IPS-18a (cell line): ENCODE measurements around the gene FAM216B.

Experiments used
- H3K27ac ChIP-seq: one replicate; pipeline ENCODE4 v1.5.1; 2013; ENCODE audit warnings: low read length
- H3K27me3 ChIP-seq: one replicate; pipeline ENCODE4 v1.6.1; 2013; ENCODE audit warnings: mild to moderate bottlenecking, low read length; ENCODE audit not compliant: control insufficient read depth, insufficient read depth
- H3K36me3 ChIP-seq: one replicate; pipeline ENCODE4 v1.6.1; 2013; ENCODE audit warnings: low read depth, low read length; ENCODE audit not compliant: control insufficient read depth
- H3K4me1 ChIP-seq: one replicate; pipeline ENCODE4 v1.6.1; 2013; ENCODE audit warnings: low read depth, low read length; ENCODE audit not compliant: control insufficient read depth
- H3K4me3 ChIP-seq: one replicate; pipeline ENCODE4 v1.5.1; 2013; ENCODE audit warnings: low read length
- H3K9ac ChIP-seq: one replicate; pipeline ENCODE4 v1.6.1; 2013; ENCODE audit warnings: mild to moderate bottlenecking, low read length, moderate library complexity
- H3K9me3 ChIP-seq: one replicate; pipeline ENCODE4 v1.6.1; 2013; ENCODE audit warnings: low read depth, low read length; ENCODE audit not compliant: control insufficient read depth

The FAM216B gene

DNA sequence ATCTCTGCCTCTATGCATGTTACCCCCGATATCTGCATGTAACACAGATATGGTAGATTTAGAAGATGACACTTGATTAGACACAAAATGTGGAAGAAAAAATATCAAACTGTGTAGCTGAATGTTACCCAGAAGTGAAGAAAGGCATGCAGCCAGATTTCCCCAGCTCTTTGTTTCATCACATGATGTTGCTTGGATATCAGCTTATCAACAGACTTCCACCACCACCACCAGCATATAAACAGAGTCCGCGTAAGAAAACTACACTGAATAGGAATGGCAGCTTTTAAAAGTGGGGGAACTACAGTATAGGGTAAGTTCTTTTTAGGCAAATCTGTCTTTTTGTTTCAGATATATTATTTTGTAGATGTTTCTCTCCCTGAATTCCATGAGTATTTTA is at the start of gene FAM216B:
Gene FAM216B (plus strand): TSS at position 233 of the 400 bp plus-strand sequence. CDS start 2,484 bp downstream, outside the sequence.
- H3K27me3 ChIP-seq = no peaks in the 10 kb centered on the region
- H3K36me3 ChIP-seq = no peaks in the 10 kb centered on the region
- no peaks in the 10 kb centered on the region for H3K9me3 ChIP-seq
- H3K27ac ChIP-seq = no peak within 1 kb of the TSS
- H3K4me1 ChIP-seq = no peaks in the 10 kb centered on the region
- H3K4me3 ChIP-seq = no peak within 1 kb of the TSS
- no peak within 1 kb of the TSS for H3K9ac ChIP-seq

DNA sequence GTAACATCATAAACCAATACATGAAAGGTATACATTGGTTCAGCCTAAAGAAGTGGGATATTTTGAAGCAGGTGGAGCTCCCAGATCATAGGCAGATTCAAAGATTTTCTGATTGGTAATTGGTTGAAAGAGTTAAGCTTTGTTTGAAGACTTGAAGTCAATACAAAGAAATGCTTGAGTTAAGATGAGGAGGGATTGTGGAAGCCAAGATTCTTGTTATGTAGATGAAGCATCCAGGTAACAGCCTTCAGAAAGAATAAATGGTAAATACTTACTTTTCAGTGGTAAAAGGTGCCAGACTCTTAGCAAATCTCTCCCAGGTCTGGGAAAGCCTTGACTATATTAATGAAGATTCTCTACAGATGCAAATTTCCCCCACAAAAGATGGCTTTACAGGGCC is 49.3 kb upstream of the FAM216B start:
- Histone ChIP-seq H3K27ac (no peak overlapping the region), H3K4me3 (no peak overlapping the region), H3K9me3 (no peaks in the 10 kb centered on the region), H3K27me3 (no peaks in the 10 kb centered on the region), H3K9ac (no peak overlapping the region), H3K36me3 (no peaks in the 10 kb centered on the region), H3K4me1 (peaks cover 20% of the 10 kb centered on the region)

DNA sequence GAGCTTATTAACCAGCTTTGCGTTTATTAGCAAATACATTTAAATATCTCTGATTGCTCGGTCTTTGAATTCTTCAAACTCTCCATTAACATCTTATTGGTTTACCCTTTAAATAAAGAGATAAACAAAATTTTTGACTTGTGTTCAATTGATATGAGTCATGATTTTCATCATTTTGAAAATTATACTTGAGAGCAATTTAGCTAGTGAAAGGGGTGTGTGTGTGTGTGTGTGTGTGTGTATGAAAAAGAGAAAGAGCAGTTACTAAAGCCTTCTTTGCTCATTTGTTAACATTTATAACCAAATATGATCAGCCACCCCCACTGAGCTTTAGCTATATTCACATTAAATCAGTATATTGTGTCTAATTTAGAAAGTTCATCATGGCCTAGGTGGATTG is 48.3 kb upstream of the FAM216B start:
- H3K9ac ChIP-seq = no peak overlapping the region
- no peaks in the 10 kb centered on the region for H3K9me3 ChIP-seq
- no peak overlapping the region for H3K27ac ChIP-seq
- no peak overlapping the region for H3K4me3 ChIP-seq
- no peaks in the 10 kb centered on the region for H3K36me3 ChIP-seq
- no peaks in the 10 kb centered on the region for H3K27me3 ChIP-seq
- peaks cover 20% of the 10 kb centered on the region for H3K4me1 ChIP-seq

DNA sequence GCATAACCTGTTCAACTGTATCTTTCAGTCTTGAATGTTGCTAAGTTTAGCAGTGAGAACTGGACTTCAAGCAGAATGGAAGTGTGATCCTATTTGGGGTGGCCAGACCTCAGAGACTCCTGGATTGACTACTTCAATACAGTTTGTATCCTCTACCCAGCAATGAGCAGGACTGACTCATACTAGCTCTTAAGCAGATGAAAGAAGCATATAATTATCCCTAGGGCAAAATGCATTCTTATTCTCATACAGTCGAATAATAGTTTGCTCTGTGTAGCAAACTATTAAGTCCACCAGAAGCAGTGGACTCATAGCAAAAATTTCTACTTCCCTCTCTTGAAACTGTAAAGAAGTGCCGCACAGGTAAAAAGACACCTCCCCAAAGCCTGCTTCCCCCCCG is 46.4 kb upstream of the FAM216B start:
- H3K36me3 ChIP-seq = no peaks in the 10 kb centered on the region
- H3K9ac ChIP-seq = no peak overlapping the region
- no peak overlapping the region for H3K4me3 ChIP-seq
- no peak overlapping the region for H3K27ac ChIP-seq
- H3K9me3 ChIP-seq = no peaks in the 10 kb centered on the region
- H3K4me1 ChIP-seq = peaks cover 20% of the 10 kb centered on the region
- no peaks in the 10 kb centered on the region for H3K27me3 ChIP-seq

DNA sequence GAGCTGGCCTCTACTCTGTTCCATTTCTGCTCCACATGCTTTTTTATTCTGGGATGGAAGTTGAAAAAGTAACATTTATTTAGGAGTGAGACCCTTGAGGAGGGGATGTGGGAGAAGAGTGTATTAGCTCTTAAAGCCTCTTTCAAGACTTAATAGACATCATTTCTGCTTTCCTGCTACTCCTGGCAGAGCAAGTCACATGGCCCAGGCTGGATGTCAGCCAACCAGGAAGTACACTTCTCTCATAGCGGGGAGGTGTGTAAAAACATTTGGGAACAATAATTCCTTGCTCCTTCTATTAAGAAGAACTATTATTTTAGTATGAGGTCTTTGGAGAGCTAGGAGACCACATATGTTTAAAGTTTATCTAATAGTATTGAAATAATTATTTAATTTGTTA is 40.6 kb upstream of the FAM216B start:
- Histone ChIP-seq H3K36me3 (no peaks in the 10 kb centered on the region), H3K4me1 (no peaks in the 10 kb centered on the region), H3K27me3 (no peaks in the 10 kb centered on the region), H3K9me3 (no peaks in the 10 kb centered on the region), H3K9ac (no peak overlapping the region), H3K27ac (no peak overlapping the region), H3K4me3 (no peak overlapping the region)

DNA sequence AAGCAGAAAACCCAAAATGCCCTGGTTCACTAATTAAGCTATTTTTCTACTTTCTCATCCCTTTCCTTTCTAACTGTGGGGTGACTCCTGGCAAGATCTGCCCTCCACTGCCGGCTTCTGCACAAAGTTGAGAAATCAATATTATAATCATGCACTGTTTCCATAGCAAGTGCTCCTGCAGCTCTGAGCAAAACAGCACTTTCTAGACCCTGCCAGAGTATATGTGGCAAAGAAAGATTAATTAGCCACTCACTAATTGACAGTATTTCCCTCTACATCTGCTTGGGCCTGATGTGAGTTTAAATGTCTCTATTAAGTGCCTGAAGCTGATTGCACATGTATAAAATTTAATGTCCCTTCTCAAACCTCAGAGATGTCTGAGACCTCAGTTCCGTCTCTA is 39.5 kb upstream of the FAM216B start:
- no peak overlapping the region for H3K27ac ChIP-seq
- H3K36me3 ChIP-seq = no peaks in the 10 kb centered on the region
- H3K9ac ChIP-seq = no peak overlapping the region
- H3K4me1 ChIP-seq = no peaks in the 10 kb centered on the region
- no peaks in the 10 kb centered on the region for H3K9me3 ChIP-seq
- H3K4me3 ChIP-seq = no peak overlapping the region
- H3K27me3 ChIP-seq = no peaks in the 10 kb centered on the region

DNA sequence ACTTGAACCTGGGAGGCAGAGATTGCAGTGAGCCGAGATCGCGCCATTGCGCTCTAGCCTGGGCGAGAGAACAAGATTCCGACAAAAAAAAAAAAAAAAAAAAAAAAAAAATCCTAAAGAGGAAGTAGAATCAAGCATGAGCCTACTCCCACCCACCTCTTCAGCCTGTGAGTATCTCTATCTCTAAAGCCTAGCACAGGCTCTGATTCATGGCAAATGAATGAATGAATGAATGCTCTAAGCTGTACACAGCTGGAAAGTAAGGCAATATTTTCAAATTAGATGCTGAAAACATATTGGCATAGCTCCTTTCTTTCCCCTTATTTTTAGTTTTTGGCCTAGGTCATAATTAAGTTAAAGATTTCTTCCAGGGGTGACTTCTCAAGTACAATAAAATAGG is 35.7 kb upstream of the FAM216B start:
- Histone ChIP-seq H3K27me3 (no peaks in the 10 kb centered on the region), H3K27ac (no peak overlapping the region), H3K9me3 (no peaks in the 10 kb centered on the region)

DNA sequence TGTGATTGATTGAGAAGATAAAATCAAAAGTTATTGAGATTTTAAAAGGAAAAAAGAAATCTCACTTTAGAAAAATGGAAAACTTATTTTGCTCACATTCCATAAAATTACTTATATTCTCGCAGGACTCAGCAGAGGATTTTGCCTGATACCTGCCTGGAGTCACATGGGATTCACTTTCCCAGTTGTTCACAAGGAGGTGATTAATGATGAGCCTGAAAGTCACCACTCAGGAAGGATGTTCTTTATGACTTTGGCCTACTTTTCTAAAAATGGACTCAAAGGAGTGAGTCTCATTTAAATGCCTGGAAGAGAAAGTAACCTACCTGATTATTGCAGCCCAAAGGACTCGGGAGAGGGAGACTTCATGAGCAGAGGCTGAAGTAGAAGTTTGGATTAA is 34.5 kb upstream of the FAM216B start:
- Histone ChIP-seq H3K9me3 (no peaks in the 10 kb centered on the region), H3K36me3 (no peaks in the 10 kb centered on the region), H3K4me3 (no peak overlapping the region), H3K27me3 (no peaks in the 10 kb centered on the region), H3K27ac (no peak overlapping the region), H3K9ac (no peak overlapping the region), H3K4me1 (no peaks in the 10 kb centered on the region)

More for the DNA sequence above, 35.7 kb upstream of the FAM216B start:
- Histone ChIP-seq H3K4me3 (no peak overlapping the region), H3K36me3 (no peaks in the 10 kb centered on the region), H3K9ac (no peak overlapping the region), H3K4me1 (no peaks in the 10 kb centered on the region)

DNA sequence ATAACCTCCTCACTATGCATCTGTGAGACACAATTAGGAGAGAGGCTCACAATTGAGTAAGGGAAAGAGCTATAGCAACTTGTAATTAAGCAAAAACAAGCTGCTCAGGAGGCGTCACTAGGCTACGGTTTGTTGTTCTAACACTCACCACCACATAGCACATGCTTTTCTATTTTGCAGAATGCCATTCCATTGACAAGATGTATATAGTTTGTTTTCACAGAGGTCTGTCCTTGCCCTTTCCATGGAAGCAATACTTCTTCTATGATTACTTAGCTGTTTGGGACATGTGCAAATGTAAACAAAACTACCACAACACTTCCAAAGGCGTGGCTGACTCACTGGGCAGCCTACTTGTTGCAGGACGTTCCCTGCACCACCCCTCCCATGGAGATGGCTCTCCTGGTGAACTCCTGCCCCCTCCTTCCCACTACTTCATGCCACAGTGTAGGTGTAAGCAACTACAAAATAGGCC is 33.9 kb upstream of the FAM216B start:
- H3K4me1 ChIP-seq = no peaks in the 10 kb centered on the region
- no peaks in the 10 kb centered on the region for H3K27me3 ChIP-seq
- no peak overlapping the region for H3K27ac ChIP-seq
- H3K36me3 ChIP-seq = no peaks in the 10 kb centered on the region
- no peak overlapping the region for H3K4me3 ChIP-seq
- H3K9ac ChIP-seq = no peak overlapping the region
- H3K9me3 ChIP-seq = no peaks in the 10 kb centered on the region

DNA sequence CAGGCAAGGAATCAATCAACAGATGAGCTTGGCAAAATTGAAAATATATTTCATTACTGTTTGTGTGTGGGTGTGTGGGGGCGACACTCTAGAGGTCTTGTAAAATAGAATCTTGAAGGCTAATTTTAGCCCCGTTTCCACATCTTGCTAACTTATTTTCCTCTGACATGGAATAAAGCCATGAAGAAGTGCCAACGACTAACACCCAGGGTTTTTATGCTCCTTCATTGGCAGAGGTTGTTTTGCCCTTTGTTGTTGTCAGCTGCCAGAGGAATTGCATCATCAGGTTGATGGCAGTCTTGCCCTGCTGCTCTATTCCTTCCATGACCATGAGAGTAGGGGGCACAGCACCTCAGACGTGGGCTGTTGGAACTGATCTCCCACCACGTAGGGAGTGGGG is 30.6 kb upstream of the FAM216B start:
- H3K9ac ChIP-seq = no peak overlapping the region
- no peaks in the 10 kb centered on the region for H3K27me3 ChIP-seq
- no peaks in the 10 kb centered on the region for H3K36me3 ChIP-seq
- H3K4me1 ChIP-seq = no peaks in the 10 kb centered on the region
- no peaks in the 10 kb centered on the region for H3K9me3 ChIP-seq
- H3K27ac ChIP-seq = no peak overlapping the region
- H3K4me3 ChIP-seq = no peak overlapping the region

DNA sequence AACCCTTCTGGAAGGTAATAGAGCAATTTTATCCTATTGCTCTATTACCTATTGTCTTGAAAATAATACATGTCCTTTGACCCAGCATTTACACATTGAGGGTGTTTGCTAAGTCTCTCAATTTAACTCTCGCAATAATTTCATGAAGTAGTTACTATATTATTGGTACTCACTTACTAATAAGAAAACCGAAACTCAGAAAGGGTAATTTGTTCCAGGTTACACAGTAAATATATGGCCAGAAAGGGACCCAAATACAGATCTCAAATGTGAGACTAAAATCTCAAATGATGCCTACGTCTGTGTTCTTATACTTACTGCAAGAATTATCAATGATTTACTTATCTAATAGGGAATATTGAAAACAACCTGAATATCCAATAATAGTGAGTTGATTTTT is 29.7 kb upstream of the FAM216B start:
- H3K9me3 ChIP-seq = no peaks in the 10 kb centered on the region
- no peaks in the 10 kb centered on the region for H3K27me3 ChIP-seq
- no peak overlapping the region for H3K27ac ChIP-seq
- H3K4me1 ChIP-seq = no peaks in the 10 kb centered on the region
- no peak overlapping the region for H3K9ac ChIP-seq
- no peaks in the 10 kb centered on the region for H3K36me3 ChIP-seq
- H3K4me3 ChIP-seq = no peak overlapping the region

DNA sequence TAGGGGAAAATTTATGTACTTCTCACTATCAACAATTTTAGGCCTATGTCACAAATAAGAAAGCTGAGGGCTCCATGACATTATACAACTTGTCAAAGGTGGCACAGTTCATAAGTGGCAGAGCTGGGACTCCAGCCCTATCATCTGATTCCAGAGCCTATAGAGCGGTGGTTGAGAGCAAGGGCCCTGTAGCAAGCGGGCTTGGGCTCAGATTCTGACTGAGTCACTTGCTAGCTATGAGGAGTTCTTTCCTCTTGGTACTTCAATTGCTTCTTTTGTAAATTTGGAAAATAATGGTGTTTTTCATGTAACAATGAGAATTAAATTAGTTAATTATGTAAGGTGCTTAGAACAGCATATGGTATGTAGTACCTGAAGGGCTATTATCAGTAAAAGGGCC is 28.7 kb upstream of the FAM216B start:
- no peaks in the 10 kb centered on the region for H3K9me3 ChIP-seq
- no peaks in the 10 kb centered on the region for H3K4me1 ChIP-seq
- no peaks in the 10 kb centered on the region for H3K36me3 ChIP-seq
- H3K9ac ChIP-seq = no peak overlapping the region
- no peak overlapping the region for H3K4me3 ChIP-seq
- H3K27ac ChIP-seq = no peak overlapping the region
- no peaks in the 10 kb centered on the region for H3K27me3 ChIP-seq
